GM21737 (cell line): ENCODE measurements around the gene B3GALNT1.

Source experiments
- ATAC-seq: cut with Tn5 transposase; IDR thresholded peaks from one replicate; pipeline ENCODE4 v1.9.1; 2021; ENCODE audit warnings: mild to moderate bottlenecking, moderate library complexity; ENCODE audit not compliant: unreplicated experiment

The B3GALNT1 gene

DNA sequence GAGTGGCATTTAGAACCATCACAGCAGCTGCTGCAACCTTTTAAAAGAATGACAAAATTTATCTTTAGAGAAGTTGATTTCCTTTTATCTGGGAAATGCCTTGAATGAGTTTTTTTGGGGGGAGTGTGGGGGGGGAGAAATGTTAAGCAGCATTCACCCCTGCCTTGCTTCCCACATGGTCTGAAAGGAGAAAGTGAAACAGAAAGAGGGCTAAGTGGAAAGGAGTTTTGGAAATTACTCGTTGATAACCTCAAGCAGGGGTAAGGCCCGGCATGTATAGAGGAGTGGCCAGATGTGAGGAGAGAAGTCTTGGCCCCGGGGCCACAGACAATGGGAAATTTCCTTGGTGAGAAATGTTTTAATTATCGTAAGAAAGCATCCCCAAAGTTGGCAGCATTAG is 23.5 kb downstream of the B3GALNT1 start:
- peak; percentile 82 for ATAC-seq

- ATAC-seq: no peak
Observed at GRCh38 chr3:161073181-161073580, 32.0 kb downstream of the B3GALNT1 start.

DNA sequence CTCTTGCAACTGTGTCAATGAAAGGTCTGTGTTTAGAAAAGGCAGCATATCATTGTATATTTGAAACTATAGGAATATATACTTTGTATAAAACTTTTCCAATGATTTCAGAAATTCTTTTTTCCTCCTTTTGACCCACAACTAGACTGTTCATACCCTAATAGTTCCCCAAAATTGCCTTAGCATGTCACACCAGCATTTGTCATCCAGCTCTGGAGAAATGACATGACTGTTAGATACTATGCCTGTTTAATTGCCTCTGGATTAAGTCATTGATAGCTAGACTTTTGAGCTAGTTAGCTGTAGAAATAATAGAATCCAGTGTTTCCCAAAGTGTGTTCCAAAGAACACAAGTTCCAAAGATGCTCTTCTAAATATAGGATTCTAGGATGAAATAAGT is 32.4 kb downstream of the B3GALNT1 start:
- no peak for ATAC-seq

- ATAC-seq: no peak
Observed at GRCh38 chr3:161072211-161072621, 32.9 kb downstream of the B3GALNT1 start.

DNA sequence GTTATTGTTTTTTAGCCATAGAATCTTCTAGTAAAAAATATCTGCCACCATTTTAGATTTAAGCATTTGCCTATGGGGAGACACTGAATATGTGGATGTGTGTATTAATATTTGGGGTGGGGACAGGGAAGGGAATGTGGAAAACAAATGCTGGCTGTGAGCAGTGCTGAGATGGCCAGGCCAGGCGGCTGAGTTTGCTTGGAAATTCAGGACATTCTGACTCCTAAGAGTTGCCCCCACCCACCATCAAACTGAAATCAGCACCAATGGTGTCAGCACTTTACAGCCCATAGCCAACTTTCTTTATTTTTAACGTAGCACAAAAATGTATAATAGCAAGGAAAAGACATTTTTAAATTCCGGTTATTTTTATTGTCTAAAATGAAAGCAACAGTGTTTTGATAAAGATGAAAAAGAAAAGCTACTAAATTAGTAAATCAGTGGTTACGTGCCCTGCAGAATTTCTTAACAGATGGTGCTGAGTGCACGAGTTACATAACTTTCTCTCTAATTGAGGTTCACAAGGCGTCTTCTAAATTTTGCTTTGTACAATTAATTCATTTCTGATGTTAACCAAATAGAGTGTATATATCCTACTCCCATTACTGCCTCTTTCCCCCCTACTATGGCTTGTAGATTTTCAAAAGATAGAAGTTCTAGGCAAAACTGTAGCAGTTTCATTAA is 34.0 kb downstream of the B3GALNT1 start:
- no peak for ATAC-seq

DNA sequence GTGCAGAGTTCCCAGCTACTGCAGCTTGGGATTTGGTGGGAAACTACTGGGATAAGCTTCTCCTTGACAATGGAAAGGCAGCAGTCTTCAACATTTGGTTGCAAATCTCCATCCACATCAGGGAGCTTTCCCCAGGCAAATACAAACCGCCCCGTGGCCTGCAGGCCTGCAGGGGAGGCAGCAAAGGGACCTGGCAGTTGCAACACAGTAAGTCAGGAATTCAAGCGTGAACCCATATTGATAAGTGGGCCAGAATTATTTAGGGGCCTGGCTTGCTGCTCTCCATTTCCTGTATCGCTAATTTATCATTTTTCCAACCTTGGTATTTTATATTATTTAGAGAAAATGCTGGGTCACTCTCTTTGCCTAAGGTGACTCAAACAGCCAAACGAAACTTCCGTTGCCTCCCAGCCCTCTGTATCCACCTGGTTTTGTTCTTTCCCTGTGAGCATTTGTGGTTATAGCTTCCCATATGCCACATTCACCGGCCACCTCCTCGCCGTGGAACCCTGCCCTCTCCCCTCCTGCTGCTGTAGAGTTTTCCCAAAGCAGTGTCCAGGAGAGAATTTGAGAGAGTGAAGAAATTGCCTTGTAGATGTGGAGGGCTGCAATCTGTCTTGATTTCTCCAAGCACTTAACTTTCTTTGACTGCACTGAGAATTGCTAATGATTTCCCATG is 34.8 kb downstream of the B3GALNT1 start:
- no peak for ATAC-seq

- peak; percentile 97 for ATAC-seq
Observed at GRCh38 chr3:161069511-161070251, 35.5 kb downstream of the B3GALNT1 start.

DNA sequence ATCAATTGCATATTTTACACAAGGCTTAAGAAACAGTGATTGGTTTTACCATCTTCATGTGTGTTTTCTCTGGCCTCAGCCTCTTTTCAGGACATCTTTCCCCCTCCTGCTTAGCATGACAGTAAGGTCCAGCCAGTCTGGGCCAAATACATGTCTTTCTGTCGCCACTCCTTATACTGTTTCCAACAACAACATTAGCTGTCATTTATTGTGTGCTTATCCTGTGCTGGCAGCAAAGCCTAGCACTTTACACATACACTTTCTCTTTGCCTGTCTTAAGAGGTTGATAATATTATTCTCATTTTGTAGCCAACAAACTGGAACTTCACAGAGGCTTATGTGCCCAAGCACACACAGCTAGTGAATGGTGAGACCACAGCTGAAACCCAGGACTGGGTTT is 37.8 kb downstream of the B3GALNT1 start:
- no peak for ATAC-seq

GRCh38 chr3:161066930-161067329 is 38.2 kb downstream of the B3GALNT1 start:
- no peak for ATAC-seq

DNA sequence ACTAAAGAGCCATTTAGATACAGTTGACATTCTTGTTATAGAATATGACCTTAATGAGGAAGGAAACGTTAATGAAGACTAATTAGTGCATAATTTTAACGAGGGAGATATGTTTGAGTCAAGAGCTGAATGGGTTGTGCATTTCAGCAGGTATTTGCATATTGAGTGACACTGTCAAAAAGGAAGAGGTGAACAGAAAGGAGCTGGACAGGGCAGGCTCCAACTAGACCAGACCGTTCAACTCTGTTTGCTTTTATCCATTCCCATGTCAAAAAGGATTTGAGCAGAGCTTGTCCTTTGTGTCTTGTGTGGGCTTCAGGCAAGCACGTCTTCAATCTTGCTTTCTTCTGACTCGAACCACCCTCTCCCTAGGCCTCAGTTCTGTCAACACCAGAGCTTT is 40.7 kb downstream of the B3GALNT1 start:
- ATAC-seq: no peak

- ATAC-seq: no peak
Observed at GRCh38 chr3:161054860-161055604, 50.1 kb downstream of the B3GALNT1 start.

GRCh38 chr3:161051856-161052255 is 53.3 kb downstream of the B3GALNT1 start:
- ATAC-seq: no peak

DNA sequence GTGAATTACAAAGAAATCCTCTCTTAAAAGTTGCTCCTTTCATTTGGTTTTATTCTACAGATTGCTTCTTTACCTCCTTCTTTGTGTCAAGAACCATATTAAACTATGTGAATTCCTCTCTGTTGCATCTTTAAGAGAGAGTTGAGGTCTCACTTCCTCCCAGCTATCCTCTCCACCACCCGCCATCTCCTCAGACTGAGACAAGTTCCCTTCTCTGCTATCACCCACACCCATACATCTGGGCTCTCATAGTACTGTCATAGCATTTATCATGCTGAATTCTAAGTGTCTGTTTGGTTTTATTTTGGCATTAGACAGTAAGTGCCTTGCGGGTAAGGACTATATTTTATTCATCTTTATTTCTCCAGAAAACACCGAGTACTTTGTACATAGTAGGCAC is 54.2 kb downstream of the B3GALNT1 start:
- no peak for ATAC-seq

- no peak for ATAC-seq
Observed at GRCh38 chr3:161049683-161050248, 55.4 kb downstream of the B3GALNT1 start.

DNA sequence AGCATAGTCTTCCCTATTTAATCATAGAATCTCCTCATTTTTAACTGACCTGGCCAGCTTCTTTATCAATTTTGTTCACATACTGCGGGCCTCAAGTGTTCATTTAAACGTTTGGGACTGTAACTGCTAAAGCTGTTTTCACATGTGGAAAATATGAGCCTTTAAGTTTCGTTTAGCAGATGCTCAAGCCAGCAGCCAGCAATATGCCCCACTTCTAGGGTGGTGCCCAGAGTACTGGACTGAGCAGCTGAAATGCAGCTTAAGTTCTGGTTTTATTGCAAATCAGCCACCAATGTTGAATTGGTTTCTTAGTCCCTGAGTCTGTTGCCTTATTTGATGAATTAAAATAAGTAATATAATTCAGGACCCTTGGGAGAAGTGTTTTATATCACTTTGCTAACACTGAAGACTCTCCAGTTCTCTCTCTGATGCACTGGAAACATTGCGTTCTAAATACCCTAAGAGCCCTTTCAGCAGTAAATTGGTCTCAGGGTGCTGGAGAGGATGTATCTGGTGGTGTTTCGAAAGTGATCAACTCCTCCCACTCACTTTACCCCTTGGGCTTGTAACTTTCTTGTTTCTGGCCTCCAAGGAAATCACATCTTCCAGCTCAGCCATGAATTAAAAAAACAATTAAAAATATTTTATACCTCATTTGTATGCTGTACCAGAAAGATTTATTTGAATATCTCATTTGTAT is 61.7 kb downstream of the B3GALNT1 start:
- ATAC-seq: peak; percentile 75

- ATAC-seq: peak; percentile 61
Observed at GRCh38 chr3:161042023-161042501, 63.1 kb downstream of the B3GALNT1 start.

- no peak for ATAC-seq
Observed at GRCh38 chr3:161038725-161039124, 66.4 kb downstream of the B3GALNT1 start.

- no peak for ATAC-seq
Observed at GRCh38 chr3:161035711-161036110, 69.4 kb downstream of the B3GALNT1 start.

DNA sequence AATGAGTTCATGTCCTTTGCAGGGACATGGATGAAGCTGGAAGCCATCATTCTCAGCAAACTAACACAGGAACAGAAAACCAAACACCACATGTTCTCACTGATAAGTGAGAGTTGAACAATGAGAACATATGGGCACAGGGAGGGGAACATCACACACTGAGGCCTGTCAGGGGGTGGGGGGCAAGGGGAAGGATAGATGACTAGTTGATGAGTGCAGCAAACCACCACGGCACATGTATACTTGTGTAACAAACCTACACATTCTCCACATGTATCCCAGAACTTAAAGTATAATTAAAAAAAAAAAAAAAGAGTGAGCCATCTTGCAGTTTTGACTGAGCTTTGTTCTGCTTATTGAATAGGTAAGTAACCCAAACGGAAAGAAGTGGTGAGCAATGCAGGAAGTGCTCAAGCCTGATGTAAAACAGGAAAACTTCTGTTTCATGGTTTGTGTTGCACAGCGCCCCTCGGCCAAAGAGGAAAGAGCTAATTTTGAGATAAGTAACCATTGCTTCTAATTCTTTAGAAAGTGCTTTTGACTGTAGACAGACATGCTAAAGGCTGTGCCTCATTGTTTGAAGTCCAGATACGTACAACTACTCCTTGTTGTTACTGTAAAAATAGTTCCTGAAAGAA is 70.1 kb downstream of the B3GALNT1 start:
- ATAC-seq: peak; percentile 95
